Uterus (tissue), 2 donors: Measurements from ENCODE around the gene ANKRD16.
"Not testable (repeated sequence)": the region's sequence is repeated elsewhere in the genome, so short reads cannot be mapped to it uniquely, and the experiment has no call there.

Experiments
- POLR2A ChIP-seq, 2 donors: fragments of 450-650 bp; IDR thresholded peaks; one replicate each; pipeline ENCODE4 v1.6.1; 2016; ENCODE audit warnings: antibody characterized with exemption in 2 of 2, mild to moderate bottlenecking in 1 of 2, moderate library complexity in 1 of 2
- TF ChIP-seq, protein P1 (sequence below), 4 experiments: fragments of 200-600 bp in 2 of 4; fragments of 450-650 bp in 2 of 4; sonication (generic) in 2 of 4; IDR thresholded peaks; one replicate each; pipeline ENCODE4 v1.5.1; 2016 to 2019; ENCODE audit warnings: antibody characterized with exemption in 4 of 4, mild to moderate bottlenecking in 2 of 4, moderate library complexity in 1 of 4

GRCh38 chr10:5862981-5863685 is 26.6 kb downstream of the ANKRD16 start:
- TF ChIP-seq, protein P1, sequence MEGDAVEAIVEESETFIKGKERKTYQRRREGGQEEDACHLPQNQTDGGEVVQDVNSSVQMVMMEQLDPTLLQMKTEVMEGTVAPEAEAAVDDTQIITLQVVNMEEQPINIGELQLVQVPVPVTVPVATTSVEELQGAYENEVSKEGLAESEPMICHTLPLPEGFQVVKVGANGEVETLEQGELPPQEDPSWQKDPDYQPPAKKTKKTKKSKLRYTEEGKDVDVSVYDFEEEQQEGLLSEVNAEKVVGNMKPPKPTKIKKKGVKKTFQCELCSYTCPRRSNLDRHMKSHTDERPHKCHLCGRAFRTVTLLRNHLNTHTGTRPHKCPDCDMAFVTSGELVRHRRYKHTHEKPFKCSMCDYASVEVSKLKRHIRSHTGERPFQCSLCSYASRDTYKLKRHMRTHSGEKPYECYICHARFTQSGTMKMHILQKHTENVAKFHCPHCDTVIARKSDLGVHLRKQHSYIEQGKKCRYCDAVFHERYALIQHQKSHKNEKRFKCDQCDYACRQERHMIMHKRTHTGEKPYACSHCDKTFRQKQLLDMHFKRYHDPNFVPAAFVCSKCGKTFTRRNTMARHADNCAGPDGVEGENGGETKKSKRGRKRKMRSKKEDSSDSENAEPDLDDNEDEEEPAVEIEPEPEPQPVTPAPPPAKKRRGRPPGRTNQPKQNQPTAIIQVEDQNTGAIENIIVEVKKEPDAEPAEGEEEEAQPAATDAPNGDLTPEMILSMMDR (IDR thresholded peaks at IDR 0.05) = not testable (repeated sequence)
- not testable (repeated sequence) for TF ChIP-seq POLR2A (IDR thresholded peaks at IDR 0.05)
